Fibroblast of lung (primary cell): ENCODE results near the gene TIAM1.

ENCODE experiments used
- EZH2 ChIP-seq: IDR thresholded peaks from 2 replicates; pipeline ENCODE4 v1.5.1; 2012; ENCODE audit warnings: low read length, control low read depth, mild to moderate bottlenecking; ENCODE audit errors: missing control alignments
- TF ChIP-seq, protein P1 (sequence below), 2 donors: IDR thresholded peaks in 1 of 2; conservative IDR thresholded peaks in 1 of 2; 1 replicate in 1 of 2; 2 replicates in 1 of 2; pipeline ENCODE4 v1.5.1; 2011 to 2012; ENCODE audit warnings: low read length in 2 of 2, control low read depth in 1 of 2, inconsistent platforms in 1 of 2, low read depth in 1 of 2, mild to moderate bottlenecking in 1 of 2

DNA sequence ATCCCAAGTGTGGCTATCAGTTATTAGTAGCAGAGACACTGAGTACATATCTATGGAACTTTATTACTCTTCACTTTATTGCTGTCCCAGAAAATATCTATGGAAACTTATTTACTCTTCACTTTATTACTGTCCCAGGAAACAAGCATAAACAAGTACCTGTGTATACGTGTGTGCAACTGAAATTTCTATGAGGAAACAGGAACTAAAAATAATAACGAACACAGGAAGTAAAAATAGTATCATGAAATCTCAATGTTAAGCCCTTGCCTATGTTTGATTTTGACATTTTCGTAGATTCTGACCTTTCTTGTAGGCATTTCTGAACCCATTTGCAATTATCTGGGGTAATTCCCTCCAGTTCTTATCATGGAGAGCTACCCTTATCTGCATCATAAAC is 240.9 kb downstream of the TIAM1 start:
- TF ChIP-seq, protein P1, sequence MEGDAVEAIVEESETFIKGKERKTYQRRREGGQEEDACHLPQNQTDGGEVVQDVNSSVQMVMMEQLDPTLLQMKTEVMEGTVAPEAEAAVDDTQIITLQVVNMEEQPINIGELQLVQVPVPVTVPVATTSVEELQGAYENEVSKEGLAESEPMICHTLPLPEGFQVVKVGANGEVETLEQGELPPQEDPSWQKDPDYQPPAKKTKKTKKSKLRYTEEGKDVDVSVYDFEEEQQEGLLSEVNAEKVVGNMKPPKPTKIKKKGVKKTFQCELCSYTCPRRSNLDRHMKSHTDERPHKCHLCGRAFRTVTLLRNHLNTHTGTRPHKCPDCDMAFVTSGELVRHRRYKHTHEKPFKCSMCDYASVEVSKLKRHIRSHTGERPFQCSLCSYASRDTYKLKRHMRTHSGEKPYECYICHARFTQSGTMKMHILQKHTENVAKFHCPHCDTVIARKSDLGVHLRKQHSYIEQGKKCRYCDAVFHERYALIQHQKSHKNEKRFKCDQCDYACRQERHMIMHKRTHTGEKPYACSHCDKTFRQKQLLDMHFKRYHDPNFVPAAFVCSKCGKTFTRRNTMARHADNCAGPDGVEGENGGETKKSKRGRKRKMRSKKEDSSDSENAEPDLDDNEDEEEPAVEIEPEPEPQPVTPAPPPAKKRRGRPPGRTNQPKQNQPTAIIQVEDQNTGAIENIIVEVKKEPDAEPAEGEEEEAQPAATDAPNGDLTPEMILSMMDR (conservative IDR thresholded peaks at IDR 0.05 in 1 of 2, IDR thresholded peaks at IDR 0.05 in 1 of 2; ENCODE audit: low read depth in 1 of 2, low read length in 2 of 2): no peak
- no peak for TF ChIP-seq EZH2
